Left ventricle myocardium inferior (tissue), 1 donor: ENCODE results near the gene DAPL1. TPM values are rescaled to one million over a fixed set of nuclear protein-coding genes. Genes with fewer than 3 reads are reported as not detected.

ENCODE experiments used
- DNase-seq: peaks from one replicate; pipeline ENCODE4 v3.0.0-alpha.2; 2020
- H3K27ac ChIP-seq: fragments of 200-600 bp; replicated peaks from 2 replicates; pipeline ENCODE4 v1.8.0; 2021
- H3K27me3 ChIP-seq: fragments of 200-600 bp; 2 replicates; pipeline ENCODE4 v1.8.0; 2021; ENCODE audit warnings: low read depth
- H3K36me3 ChIP-seq: fragments of 200-600 bp; 2 replicates; pipeline ENCODE4 v1.8.0; 2021
- H3K4me1 ChIP-seq: fragments of 200-600 bp; 2 replicates; pipeline ENCODE4 v1.8.0; 2021
- H3K4me3 ChIP-seq: fragments of 200-600 bp; 2 replicates; pipeline ENCODE4 v1.8.0; 2021; ENCODE audit warnings: mild to moderate bottlenecking, moderate library complexity
- H3K9me3 ChIP-seq: fragments of 200-600 bp; replicated peaks from 2 replicates; pipeline ENCODE4 v1.8.0; 2021
- CTCF ChIP-seq: fragments of 200-600 bp; IDR thresholded peaks from 2 replicates; pipeline ENCODE4 v1.8.0; 2021; ENCODE audit warnings: antibody characterized with exemption, mild to moderate bottlenecking, borderline replicate concordance
- intact Hi-C: fragments of 100-400 bp; cut with micrococcal nuclease; formaldehyde crosslinking; loops from one replicate; pipeline ENCODE4 v1.11.0; 2022
- total RNA-seq: library from RNA; stranded (reverse); fragmentation: NEBNext Ultra II Directional; extraction: Animal tissue kit (Norgen Biotek cat#: 25700); gene quantifications from one replicate; pipeline ENCODE4 v1.2.1, GENCODE V29; 2021
- donor health status: DM: no; HTN: yes; CAD: no; lungs with severe emphysema.

Gene DAPL1
- total RNA-seq, 1 donor from 2014 or later: not detected

- Histone ChIP-seq H3K27ac (no peak overlapping the region), H3K36me3 (no peaks in the 10 kb centered on the region), H3K4me1 (peaks cover 12% of the 10 kb centered on the region), H3K27me3 (no peaks in the 10 kb centered on the region), H3K9me3 (no peaks in the 10 kb centered on the region), H3K4me3 (no peak overlapping the region)
- intact Hi-C loops: no loop called here
- no peak for TF ChIP-seq CTCF
- DNase-seq: no peak
Observed at GRCh38 chr2:158803506-158803905, 8.4 kb downstream of the DAPL1 start.

- Histone ChIP-seq H3K36me3 (no peaks in the 10 kb centered on the region), H3K4me3 (no peak overlapping the region), H3K27me3 (no peaks in the 10 kb centered on the region), H3K4me1 (peaks cover 12% of the 10 kb centered on the region), H3K27ac (no peak overlapping the region), H3K9me3 (no peaks in the 10 kb centered on the region)
- DNase-seq: no peak
- intact Hi-C loops: no loop called here
- no peak for TF ChIP-seq CTCF
Observed at GRCh38 chr2:158805255-158805654, 10.1 kb downstream of the DAPL1 start.

GRCh38 chr2:158805936-158806335 lies 10.8 kb downstream of the DAPL1 start:
- intact Hi-C loops: no loop called here
- Histone ChIP-seq H3K27ac (no peak overlapping the region), H3K27me3 (no peaks in the 10 kb centered on the region), H3K4me1 (peaks cover 12% of the 10 kb centered on the region), H3K36me3 (no peaks in the 10 kb centered on the region), H3K4me3 (no peak overlapping the region), H3K9me3 (no peaks in the 10 kb centered on the region)
- no peak for TF ChIP-seq CTCF
- DNase-seq: no peak

- H3K36me3 ChIP-seq: no peaks in the 10 kb centered on the region
- H3K4me1 ChIP-seq: peaks cover 12% of the 10 kb centered on the region
- H3K4me3 ChIP-seq: no peak overlapping the region
- intact Hi-C loops: no loop called here
- no peak for TF ChIP-seq CTCF
- H3K27me3 ChIP-seq: no peaks in the 10 kb centered on the region
- no peaks in the 10 kb centered on the region for H3K9me3 ChIP-seq
- H3K27ac ChIP-seq: no peak overlapping the region
- DNase-seq: no peak
Observed at GRCh38 chr2:158806941-158807340, 11.8 kb downstream of the DAPL1 start.

- Histone ChIP-seq H3K9me3 (no peaks in the 10 kb centered on the region), H3K27ac (no peak overlapping the region), H3K4me3 (no peak overlapping the region), H3K27me3 (no peaks in the 10 kb centered on the region), H3K36me3 (no peaks in the 10 kb centered on the region), H3K4me1 (peaks cover 9% of the 10 kb centered on the region)
- TF ChIP-seq CTCF: no peak
- DNase-seq: no peak
- intact Hi-C loops: no loop called here
Observed at GRCh38 chr2:158808426-158808825, 13.3 kb downstream of the DAPL1 start.

GRCh38 chr2:158809816-158810215 lies 14.7 kb downstream of the DAPL1 start:
- Histone ChIP-seq H3K4me3 (no peak overlapping the region), H3K9me3 (no peaks in the 10 kb centered on the region), H3K27ac (no peak overlapping the region), H3K36me3 (no peaks in the 10 kb centered on the region), H3K27me3 (no peaks in the 10 kb centered on the region), H3K4me1 (peaks cover 5% of the 10 kb centered on the region)
- intact Hi-C loops: no loop called here
- no peak for DNase-seq
- TF ChIP-seq CTCF: no peak
